HCT116 (cell line): ENCODE measurements around the gene XPO1. TPM values are rescaled to one million over a fixed set of nuclear protein-coding genes. Genes with fewer than 3 reads are reported as not detected.

Experiments used
- ATAC-seq: fragments of 200-7000 bp; cut with Tn5 transposase; 2 replicates; pipeline ENCODE4 v1.9.1; 2020; ENCODE audit warnings: mild to moderate bottlenecking, moderate library complexity
- BruUV-seq: library from RNA; stranded (reverse); fragments of 400-500 nt; replicated peaks from 2 replicates; lab custom pipeline; 2021; lab: Mats Ljungman, UMichigan
- CTCF ChIA-PET: fragments of 300-600 bp; sonication (Branson Sonifier 250); formaldehyde crosslinking; loops from one replicate; lab custom pipeline; 2021; ENCODE audit warnings: antibody characterized with exemption; lab: Charles Lee
- POLR2A ChIA-PET: fragments of 300-600, 350-600 bp; sonication (Branson Sonifier 250); formaldehyde crosslinking; loops from one replicate; lab custom pipeline; 2021; ENCODE audit warnings: antibody characterized with exemption; lab: Charles Lee
- RAD21 ChIA-PET, 2 experiments: fragments of 300-600 bp; sonication (Branson Sonifier 250); formaldehyde crosslinking; loops; one replicate each; lab custom pipeline; 2023; ENCODE audit warnings: low total read pairs in 2 of 2; ENCODE audit not compliant: uncharacterized antibody in 2 of 2, unreplicated experiment in 2 of 2, low non-redundant PET in 1 of 2; lab: Charles Lee
- DNase-seq: peaks from one replicate; pipeline ENCODE4 v3.0.0-alpha.2; 2010; ENCODE audit warnings: low read depth, low spot score
- H2AFZ ChIP-seq: fragments of 200-600 bp; shearing (Covaris generic), sonication (generic); 2 replicates; pipeline ENCODE4 v1.6.1; 2017; ENCODE audit warnings: low read depth, mixed run types, mixed read lengths, antibody characterized with exemption, low read length; ENCODE audit not compliant: poor library complexity, severe bottlenecking
- H3K27ac ChIP-seq: 2 replicates; pipeline ENCODE4 v1.5.1; 2012; ENCODE audit warnings: low read depth, low read length
- H3K27me3 ChIP-seq: fragments of 200-600 bp; sonication (generic); 2 replicates; pipeline ENCODE4 v1.6.1; 2016; ENCODE audit warnings: mixed run types, low read length, mixed read lengths; ENCODE audit not compliant: insufficient read depth
- H3K36me3 ChIP-seq, 2 experiments: fragments of 200-500 bp in 1 of 2; fragments of 200-600 bp in 1 of 2; sonication (Bioruptor generic) in 1 of 2; sonication (generic) in 1 of 2; 2 replicates each; pipeline versions ENCODE4 v1.5.1 to v1.6.1; 2014 to 2016; ENCODE audit warnings: low read length in 2 of 2, inconsistent platforms in 1 of 2, mixed read lengths in 1 of 2, mixed run types in 1 of 2; ENCODE audit not compliant: insufficient read depth in 2 of 2, control insufficient read depth in 1 of 2
- H3K4me1 ChIP-seq, 2 experiments: fragments of 200-600 bp in 1 of 2; sonication (generic) in 1 of 2; 2 replicates each; pipeline versions ENCODE4 v1.5.1 to v1.6.1; 2012 to 2017; ENCODE audit warnings: low read length in 2 of 2, inconsistent platforms in 1 of 2, mild to moderate bottlenecking in 1 of 2, mixed read lengths in 1 of 2, mixed run types in 1 of 2, moderate library complexity in 1 of 2; ENCODE audit not compliant: insufficient read depth in 2 of 2, control insufficient read depth in 1 of 2
- H3K4me2 ChIP-seq: fragments of 200-600 bp; sonication (generic); 2 replicates; pipeline ENCODE4 v1.6.1; 2017; ENCODE audit warnings: mixed run types, low read length, mixed read lengths
- H3K4me3 ChIP-seq, 2 experiments: fragments of 200-600 bp in 1 of 2; sonication (generic) in 1 of 2; replicated peaks in 1 of 2; 2 replicates each; pipeline ENCODE4 v1.5.1; 2011 to 2016; ENCODE audit warnings: low read length in 2 of 2, control low read depth in 1 of 2, low read depth in 1 of 2, mild to moderate bottlenecking in 1 of 2, mixed read lengths in 1 of 2, mixed run types in 1 of 2
- H3K79me2 ChIP-seq: fragments of 200-600 bp; sonication (generic); 2 replicates; pipeline ENCODE4 v1.6.1; 2017; ENCODE audit warnings: mild to moderate bottlenecking, mixed run types, low read length, moderate library complexity, mixed read lengths; ENCODE audit not compliant: insufficient read depth
- H3K9ac ChIP-seq: fragments of 200-600 bp; sonication (generic); 2 replicates; pipeline ENCODE4 v1.6.1; 2016; ENCODE audit warnings: low read length, mixed read lengths
- H3K9me2 ChIP-seq: fragments of 200-600 bp; sonication (generic), shearing (Covaris generic); 2 replicates; pipeline ENCODE4 v1.6.1; 2017; ENCODE audit warnings: mixed run types, mild to moderate bottlenecking, moderate library complexity; ENCODE audit not compliant: insufficient read depth
- H3K9me3 ChIP-seq, 2 experiments: fragments of 200-500 bp in 1 of 2; fragments of 200-600 bp in 1 of 2; sonication (Bioruptor generic) in 1 of 2; sonication (generic) in 1 of 2; 2 replicates each; pipeline ENCODE4 v1.6.1; 2014 to 2017; ENCODE audit warnings: low read length in 2 of 2, mixed read lengths in 2 of 2, inconsistent platforms in 1 of 2, low read depth in 1 of 2, mild to moderate bottlenecking in 1 of 2, mixed run types in 1 of 2, moderate library complexity in 1 of 2; ENCODE audit not compliant: control insufficient read depth in 1 of 2, insufficient read depth in 1 of 2
- H4K20me1 ChIP-seq: fragments of 200-600 bp; sonication (generic), shearing (Covaris generic); 2 replicates; pipeline ENCODE4 v1.6.1; 2017; ENCODE audit warnings: mixed run types, mild to moderate bottlenecking, moderate library complexity; ENCODE audit not compliant: insufficient read depth
- CBX3 ChIP-seq: IDR thresholded peaks from 2 replicates; pipeline ENCODE4 v1.6.1; 2012; ENCODE audit warnings: low read depth
- CEBPB ChIP-seq: IDR thresholded peaks from 2 replicates; pipeline ENCODE4 v1.6.1; 2012; ENCODE audit warnings: low read depth
- EGR1 ChIP-seq: IDR thresholded peaks from 2 replicates; pipeline ENCODE4 v1.6.1; 2012; ENCODE audit warnings: low read depth
- ELF1 ChIP-seq: IDR thresholded peaks from 2 replicates; pipeline ENCODE4 v1.6.1; 2012; ENCODE audit warnings: low read depth, borderline replicate concordance
- EZH2 ChIP-seq: fragments of 200-600 bp; sonication (generic); IDR thresholded peaks from 2 replicates; pipeline ENCODE4 v1.6.1; 2017; ENCODE audit warnings: antibody characterized with exemption, mixed run types
- JUND ChIP-seq: IDR thresholded peaks from 2 replicates; pipeline ENCODE4 v1.6.1; 2012
- POLR2A ChIP-seq: IDR thresholded peaks from 2 replicates; pipeline ENCODE4 v1.7.0; 2011; ENCODE audit warnings: borderline replicate concordance; ENCODE audit not compliant: insufficient read depth, insufficient read length; ENCODE audit errors: extremely low read depth
- POLR2AphosphoS5 ChIP-seq: IDR thresholded peaks from 2 replicates; pipeline ENCODE4 v1.6.1; 2011; ENCODE audit warnings: mild to moderate bottlenecking, low read depth, low read length, moderate library complexity
- RAD21 ChIP-seq: IDR thresholded peaks from 2 replicates; pipeline ENCODE4 v1.6.1; 2012; ENCODE audit warnings: low read depth, mild to moderate bottlenecking
- SIN3A ChIP-seq: IDR thresholded peaks from 2 replicates; pipeline ENCODE4 v1.6.1; 2012; ENCODE audit warnings: low read depth
- SP1 ChIP-seq: IDR thresholded peaks from 2 replicates; pipeline ENCODE4 v1.6.1; 2012; ENCODE audit warnings: low read depth
- SRF ChIP-seq: IDR thresholded peaks from 2 replicates; pipeline ENCODE4 v1.6.1; 2012; ENCODE audit warnings: low read depth
- ZNF274 ChIP-seq: fragments of 200-500 bp; sonication (Bioruptor generic); IDR thresholded peaks from 2 replicates; pipeline ENCODE4 v1.6.1; 2014; ENCODE audit warnings: mild to moderate bottlenecking, low read depth, low read length, inconsistent platforms
- intact Hi-C: fragments of 100-400 bp; cut with micrococcal nuclease; formaldehyde crosslinking; loops from 2 replicates; pipeline ENCODE4 v1.10.0; 2022
- total RNA-seq: library from RNA; stranded (reverse); gene quantifications from one replicate; pipeline ENCODE4 v1.2.1, GENCODE V29; 2021; ENCODE audit not compliant: unreplicated experiment
- TF ChIP-seq, protein P1 (sequence below): IDR thresholded peaks from 2 replicates; pipeline ENCODE4 v1.6.1; 2012
- TF ChIP-seq, protein P2 (sequence below): IDR thresholded peaks from 2 replicates; pipeline ENCODE4 v1.6.1; 2011; ENCODE audit warnings: mild to moderate bottlenecking, low read length, moderate library complexity; ENCODE audit not compliant: insufficient replicate concordance; ENCODE audit errors: extremely low read depth
- TF ChIP-seq, protein P3 (sequence below): IDR thresholded peaks from 2 replicates; pipeline ENCODE4 v1.6.1; 2012; ENCODE audit warnings: low read depth
- TF ChIP-seq, protein P4 (sequence below), 3 experiments: fragments of 200-600 bp in 1 of 3; sonication (generic) in 1 of 3; IDR thresholded peaks in 2 of 3; conservative IDR thresholded peaks in 1 of 3; 2 replicates each; pipeline ENCODE4 v1.5.1; 2012 to 2017; ENCODE audit warnings: low read depth in 2 of 3, low read length in 2 of 3, antibody characterized with exemption in 1 of 3, borderline replicate concordance in 1 of 3, control low read depth in 1 of 3, mild to moderate bottlenecking in 1 of 3, mixed read lengths in 1 of 3, mixed run types in 1 of 3, moderate library complexity in 1 of 3; ENCODE audit not compliant: insufficient read depth in 1 of 3

XPO1 gene
- total RNA-seq, 1 experiment from 2014 or later = 184 TPM

- H3K9me3 ChIP-seq = no peaks in the 10 kb centered on the region
- H2AFZ ChIP-seq = no peak overlapping the region
- no TSS peak for BruUV-seq
- RAD21 ChIA-PET = no interaction called here
- POLR2A ChIA-PET = no interaction called here
- no peak for DNase-seq
- intact Hi-C loops = no loop called here
- no peaks in the 10 kb centered on the region for H3K27me3 ChIP-seq
- TF ChIP-seq, protein P1, sequence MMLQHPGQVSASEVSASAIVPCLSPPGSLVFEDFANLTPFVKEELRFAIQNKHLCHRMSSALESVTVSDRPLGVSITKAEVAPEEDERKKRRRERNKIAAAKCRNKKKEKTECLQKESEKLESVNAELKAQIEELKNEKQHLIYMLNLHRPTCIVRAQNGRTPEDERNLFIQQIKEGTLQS = no peak
- TF ChIP-seq EZH2 (no peak), RAD21 (no peak), CEBPB (no peak), EGR1 (no peak), CBX3 (no peak), POLR2AphosphoS5 (no peak), JUND (no peak), SP1 (no peak), ZNF274 (no peak), ELF1 (no peak), SIN3A (no peak), SRF (no peak), POLR2A (no peak)
- TF ChIP-seq, protein P2, sequence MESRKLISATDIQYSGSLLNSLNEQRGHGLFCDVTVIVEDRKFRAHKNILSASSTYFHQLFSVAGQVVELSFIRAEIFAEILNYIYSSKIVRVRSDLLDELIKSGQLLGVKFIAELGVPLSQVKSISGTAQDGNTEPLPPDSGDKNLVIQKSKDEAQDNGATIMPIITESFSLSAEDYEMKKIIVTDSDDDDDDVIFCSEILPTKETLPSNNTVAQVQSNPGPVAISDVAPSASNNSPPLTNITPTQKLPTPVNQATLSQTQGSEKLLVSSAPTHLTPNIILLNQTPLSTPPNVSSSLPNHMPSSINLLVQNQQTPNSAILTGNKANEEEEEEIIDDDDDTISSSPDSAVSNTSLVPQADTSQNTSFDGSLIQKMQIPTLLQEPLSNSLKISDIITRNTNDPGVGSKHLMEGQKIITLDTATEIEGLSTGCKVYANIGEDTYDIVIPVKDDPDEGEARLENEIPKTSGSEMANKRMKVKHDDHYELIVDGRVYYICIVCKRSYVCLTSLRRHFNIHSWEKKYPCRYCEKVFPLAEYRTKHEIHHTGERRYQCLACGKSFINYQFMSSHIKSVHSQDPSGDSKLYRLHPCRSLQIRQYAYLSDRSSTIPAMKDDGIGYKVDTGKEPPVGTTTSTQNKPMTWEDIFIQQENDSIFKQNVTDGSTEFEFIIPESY = no peak
- TF ChIP-seq, protein P3, sequence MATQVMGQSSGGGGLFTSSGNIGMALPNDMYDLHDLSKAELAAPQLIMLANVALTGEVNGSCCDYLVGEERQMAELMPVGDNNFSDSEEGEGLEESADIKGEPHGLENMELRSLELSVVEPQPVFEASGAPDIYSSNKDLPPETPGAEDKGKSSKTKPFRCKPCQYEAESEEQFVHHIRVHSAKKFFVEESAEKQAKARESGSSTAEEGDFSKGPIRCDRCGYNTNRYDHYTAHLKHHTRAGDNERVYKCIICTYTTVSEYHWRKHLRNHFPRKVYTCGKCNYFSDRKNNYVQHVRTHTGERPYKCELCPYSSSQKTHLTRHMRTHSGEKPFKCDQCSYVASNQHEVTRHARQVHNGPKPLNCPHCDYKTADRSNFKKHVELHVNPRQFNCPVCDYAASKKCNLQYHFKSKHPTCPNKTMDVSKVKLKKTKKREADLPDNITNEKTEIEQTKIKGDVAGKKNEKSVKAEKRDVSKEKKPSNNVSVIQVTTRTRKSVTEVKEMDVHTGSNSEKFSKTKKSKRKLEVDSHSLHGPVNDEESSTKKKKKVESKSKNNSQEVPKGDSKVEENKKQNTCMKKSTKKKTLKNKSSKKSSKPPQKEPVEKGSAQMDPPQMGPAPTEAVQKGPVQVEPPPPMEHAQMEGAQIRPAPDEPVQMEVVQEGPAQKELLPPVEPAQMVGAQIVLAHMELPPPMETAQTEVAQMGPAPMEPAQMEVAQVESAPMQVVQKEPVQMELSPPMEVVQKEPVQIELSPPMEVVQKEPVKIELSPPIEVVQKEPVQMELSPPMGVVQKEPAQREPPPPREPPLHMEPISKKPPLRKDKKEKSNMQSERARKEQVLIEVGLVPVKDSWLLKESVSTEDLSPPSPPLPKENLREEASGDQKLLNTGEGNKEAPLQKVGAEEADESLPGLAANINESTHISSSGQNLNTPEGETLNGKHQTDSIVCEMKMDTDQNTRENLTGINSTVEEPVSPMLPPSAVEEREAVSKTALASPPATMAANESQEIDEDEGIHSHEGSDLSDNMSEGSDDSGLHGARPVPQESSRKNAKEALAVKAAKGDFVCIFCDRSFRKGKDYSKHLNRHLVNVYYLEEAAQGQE = no peak
- TF ChIP-seq, protein P4, sequence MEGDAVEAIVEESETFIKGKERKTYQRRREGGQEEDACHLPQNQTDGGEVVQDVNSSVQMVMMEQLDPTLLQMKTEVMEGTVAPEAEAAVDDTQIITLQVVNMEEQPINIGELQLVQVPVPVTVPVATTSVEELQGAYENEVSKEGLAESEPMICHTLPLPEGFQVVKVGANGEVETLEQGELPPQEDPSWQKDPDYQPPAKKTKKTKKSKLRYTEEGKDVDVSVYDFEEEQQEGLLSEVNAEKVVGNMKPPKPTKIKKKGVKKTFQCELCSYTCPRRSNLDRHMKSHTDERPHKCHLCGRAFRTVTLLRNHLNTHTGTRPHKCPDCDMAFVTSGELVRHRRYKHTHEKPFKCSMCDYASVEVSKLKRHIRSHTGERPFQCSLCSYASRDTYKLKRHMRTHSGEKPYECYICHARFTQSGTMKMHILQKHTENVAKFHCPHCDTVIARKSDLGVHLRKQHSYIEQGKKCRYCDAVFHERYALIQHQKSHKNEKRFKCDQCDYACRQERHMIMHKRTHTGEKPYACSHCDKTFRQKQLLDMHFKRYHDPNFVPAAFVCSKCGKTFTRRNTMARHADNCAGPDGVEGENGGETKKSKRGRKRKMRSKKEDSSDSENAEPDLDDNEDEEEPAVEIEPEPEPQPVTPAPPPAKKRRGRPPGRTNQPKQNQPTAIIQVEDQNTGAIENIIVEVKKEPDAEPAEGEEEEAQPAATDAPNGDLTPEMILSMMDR (IDR thresholded peaks at IDR 0.05 in 2 of 3, conservative IDR thresholded peaks at IDR 0.05 in 1 of 3; ENCODE audit: borderline replicate concordance in 1 of 3, insufficient read depth in 1 of 3, low read depth in 2 of 3, low read length in 2 of 3) = no peak
- peaks cover 20% of the 10 kb centered on the region for H4K20me1 ChIP-seq
- no peaks in the 10 kb centered on the region for H3K9me2 ChIP-seq
- H3K4me1 ChIP-seq = peaks cover 0 to 20% of the 10 kb centered on the region in 2 experiments; a peak in 1 of 4 replicates
- H3K4me2 ChIP-seq = no peak overlapping the region
- H3K79me2 ChIP-seq = peaks cover 98% of the 10 kb centered on the region
- no peak for ATAC-seq
- H3K27ac ChIP-seq = no peak overlapping the region
- no peaks in the 10 kb centered on the region for H3K36me3 ChIP-seq
- no peak overlapping the region for H3K4me3 ChIP-seq
- no peak overlapping the region for H3K9ac ChIP-seq
- CTCF ChIA-PET = interaction anchor here (1.7 kb wide), 1 partner anchor 12 kb away, joined by 4 read pairs; no protein-coding TSS in a partner anchor
Measured at GRCh38 chr2:61431345-61431744, 106.8 kb downstream of the XPO1 start.
